HG03066 (cell line): ENCODE data around the gene IPPK.
"Not testable (repeated sequence)": the region's sequence is repeated elsewhere in the genome, so short reads cannot be mapped to it uniquely, and the experiment has no call there.

Experiments
- ATAC-seq: cut with Tn5 transposase; IDR thresholded peaks from one replicate; pipeline ENCODE4 v1.9.1; 2021; ENCODE audit warnings: low read depth; ENCODE audit not compliant: unreplicated experiment

IPPK gene

DNA sequence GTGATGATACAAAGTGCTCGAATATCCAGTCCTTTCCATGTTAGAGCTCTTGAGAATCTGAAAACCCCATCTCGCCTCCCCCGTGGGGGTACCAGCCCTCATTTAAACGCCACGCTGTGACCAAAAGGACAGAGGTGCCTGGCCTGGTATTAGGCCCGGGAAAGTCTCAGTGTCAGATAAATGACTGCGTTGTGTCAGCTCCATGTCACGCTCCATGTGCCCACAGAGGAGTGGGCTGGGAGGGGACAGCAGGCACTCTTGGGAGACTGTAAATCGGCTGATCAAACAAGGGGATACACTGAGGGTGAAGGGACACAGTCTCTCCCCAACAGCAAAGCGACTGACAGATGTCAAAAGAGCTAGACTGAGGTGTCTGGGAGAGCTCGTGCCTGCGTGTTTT lies 68.5 kb downstream of the IPPK start:
- no peak for ATAC-seq

DNA sequence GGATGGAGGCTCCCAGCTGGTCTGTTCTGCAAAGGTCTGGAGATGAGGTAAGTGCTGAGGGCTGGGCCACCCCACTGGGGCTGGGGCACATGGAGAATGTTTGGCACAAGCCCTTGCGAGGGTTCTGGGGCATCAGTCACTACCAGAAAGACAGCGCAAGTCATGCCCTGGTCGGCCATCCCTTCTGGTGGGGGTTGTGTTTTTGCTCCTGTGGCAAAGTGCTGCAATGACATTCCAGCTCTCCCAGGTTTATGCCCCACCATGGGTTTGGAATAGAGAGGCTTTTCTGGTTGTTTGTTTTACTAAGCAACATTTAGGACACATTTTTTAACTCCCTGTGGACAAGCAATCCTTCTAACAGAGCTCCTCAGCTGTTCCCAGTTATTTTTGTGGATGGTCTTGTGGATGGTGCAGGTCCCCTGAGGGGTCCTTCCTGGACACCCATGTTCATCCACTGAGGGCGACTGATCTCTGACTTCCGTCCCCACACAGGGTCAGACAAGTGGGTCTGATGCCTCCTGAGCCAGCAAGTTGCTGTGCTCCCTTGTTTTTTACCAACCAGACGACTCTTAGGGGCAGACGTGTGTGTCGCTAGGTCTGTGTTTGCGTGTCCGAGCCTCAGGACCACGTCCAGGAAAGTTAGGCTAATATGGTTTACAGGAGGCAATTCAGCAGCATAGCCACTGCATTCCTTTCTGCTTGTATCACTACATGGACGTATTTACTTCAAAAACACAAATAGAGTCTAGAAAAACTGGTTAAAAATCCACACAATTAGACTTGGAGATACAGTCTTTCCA lies 69.3 kb downstream of the IPPK start:
- ATAC-seq, result no peak

DNA sequence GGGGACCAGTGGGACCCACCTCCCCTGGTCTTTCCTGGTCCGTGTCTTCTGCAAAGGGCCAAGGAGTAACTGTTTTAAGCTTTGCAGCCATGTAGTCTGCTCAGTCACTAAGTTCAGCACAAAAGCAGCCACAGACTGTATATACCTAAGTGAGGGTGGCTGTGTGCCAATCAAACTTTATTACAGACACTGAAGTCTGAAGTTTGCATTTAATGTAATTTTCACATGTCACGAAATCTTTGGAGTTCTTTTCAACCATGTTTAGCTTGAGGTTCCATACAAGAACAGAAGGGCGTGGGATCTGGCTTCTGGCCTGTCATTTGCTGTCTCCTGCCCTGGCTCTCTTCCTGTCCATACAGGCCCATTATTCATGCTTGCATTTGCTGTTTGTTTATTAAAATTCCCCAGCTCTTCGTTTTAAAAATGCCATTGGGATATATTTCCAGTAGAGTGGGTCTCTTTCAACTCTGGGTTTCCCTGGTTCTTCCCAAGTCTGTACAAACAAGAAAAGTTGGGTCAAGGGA lies 69.9 kb downstream of the IPPK start:
- no peak for ATAC-seq

DNA sequence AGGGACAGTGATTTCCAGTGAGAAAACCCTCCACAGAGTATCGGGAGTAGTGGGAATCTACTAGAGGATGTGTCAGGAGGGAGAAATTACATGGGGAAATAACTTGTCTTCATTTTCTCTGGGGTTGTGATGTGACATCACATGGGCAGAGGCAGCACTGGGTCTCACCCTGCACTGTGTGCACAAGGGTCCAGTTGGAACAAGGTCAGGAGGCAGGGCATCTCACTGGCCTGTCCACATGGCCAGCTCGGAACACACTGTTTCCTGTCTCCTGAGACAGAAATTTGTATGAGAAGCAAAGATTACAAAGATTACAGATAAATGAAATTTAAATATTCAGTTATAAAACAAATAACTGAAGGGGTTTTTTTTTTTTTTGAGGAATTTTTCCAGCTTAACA lies 71.5 kb downstream of the IPPK start:
- no peak for ATAC-seq

DNA sequence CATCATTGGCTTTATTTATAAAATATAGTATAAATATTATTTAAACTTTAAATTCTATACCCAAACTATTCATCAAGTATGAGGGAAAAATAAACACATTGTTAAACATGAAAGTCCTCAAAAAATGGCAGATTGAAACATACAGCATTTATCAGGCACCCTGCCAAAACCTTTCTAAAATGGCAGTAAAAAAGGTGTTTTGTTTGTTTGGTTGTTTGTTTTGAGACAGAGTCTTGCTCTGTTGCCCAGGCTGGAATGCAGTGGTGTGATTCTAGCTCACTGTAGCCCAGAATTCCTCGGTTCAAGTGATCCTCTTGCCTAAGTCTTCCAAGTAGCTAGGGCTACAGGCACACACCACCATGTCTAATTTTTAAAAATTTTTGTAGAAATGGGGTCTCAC lies 74.0 kb downstream of the IPPK start:
- ATAC-seq, result no peak

DNA sequence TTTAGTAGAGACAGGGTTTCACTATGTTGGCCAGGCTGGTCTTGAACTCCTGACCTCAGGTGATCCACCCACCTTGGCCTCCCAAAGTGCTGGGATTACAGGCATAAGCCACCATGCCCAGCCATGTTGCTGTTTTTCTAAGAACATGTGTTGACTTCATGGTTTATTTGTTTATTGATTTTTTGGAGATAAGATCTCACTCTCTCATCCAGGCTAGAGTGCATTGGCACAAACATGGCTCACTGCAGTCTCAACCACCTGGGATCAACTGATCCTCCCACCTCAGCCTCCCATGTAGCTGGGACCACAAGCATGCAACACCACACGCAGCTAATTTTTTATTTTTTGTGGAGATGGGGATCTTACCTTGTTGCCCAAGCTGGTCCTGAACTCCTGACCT lies 74.9 kb downstream of the IPPK start:
- not testable (repeated sequence) for ATAC-seq

DNA sequence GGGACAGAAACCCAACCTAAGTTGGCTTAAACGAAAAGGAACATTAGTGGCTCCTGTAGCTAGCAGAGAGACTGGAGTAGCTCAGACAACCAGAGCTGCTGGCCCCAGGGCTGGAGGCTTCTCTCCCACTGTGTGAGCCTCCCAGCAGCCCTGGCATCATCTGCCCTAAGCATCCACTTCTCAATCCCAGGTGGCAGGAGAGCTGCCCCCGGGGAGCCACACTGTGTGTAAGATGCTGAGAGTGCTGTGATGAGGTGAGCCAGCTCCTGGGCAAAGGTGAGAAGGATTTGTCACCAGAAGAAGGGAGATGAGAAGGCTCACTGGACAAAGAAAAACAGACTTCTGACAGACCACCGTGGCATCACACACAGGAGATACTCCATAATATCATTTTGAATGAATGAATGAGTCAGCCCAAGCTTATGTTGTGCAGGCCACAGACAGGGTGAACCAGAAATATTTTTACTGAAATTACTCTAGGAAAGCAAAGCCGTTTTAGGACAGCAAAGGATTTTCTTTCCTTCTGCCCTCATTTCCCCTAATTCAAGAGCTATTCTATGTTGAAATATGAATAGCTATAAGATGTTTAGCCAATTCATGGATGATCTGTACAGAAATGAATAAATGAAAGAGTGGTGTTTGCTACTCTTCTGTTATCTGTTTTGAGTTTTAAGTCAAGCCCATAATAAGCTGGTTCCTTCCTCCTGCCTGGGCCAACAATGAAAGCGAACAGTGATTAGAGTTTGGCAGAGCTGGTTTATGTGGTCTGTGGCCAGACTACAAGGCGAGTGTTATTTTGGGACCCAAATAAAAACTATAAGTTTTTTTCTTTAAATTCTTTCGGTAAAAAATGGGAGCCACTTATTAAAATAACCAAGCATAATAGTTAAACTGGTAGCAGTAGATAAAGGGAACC lies 76.7 kb downstream of the IPPK start:
- no peak for ATAC-seq

DNA sequence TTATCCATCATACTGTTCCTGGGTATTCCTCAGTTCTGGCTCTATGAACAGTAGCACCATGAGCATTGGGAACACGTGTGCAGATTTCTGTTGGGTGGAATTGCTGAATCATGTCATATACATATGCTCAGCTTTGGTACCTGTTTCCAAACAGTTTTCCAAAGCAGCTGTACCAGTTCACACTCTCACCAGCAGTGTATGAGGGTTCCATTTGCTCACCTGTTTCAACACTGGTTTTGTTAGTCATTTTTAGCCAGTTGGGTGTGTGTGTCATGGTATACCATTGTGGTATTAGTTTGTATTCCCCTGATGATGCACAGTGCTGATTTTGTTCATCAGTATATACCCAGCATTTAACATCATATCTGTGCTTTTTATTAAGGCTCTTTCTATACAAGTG lies 77.4 kb downstream of the IPPK start:
- no peak for ATAC-seq

DNA sequence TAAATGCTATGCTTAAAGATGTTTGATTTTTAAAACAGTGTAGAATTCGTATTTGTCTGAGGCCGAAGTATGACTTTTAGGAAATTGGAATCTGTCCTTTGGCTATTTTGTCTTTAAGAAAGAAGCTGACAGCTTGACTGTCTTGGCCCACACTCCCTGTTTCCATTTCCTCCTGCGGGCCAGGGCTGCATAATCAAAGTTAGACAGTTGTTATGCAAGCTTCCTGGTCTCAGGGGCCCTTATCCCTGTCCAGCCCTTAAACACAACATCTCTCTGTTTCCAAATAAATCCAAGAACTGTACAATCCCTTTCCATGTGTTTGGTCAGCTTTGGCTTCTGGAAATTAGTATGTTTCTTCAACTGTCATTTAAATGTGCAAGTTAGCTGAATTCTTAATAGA lies 79.6 kb downstream of the IPPK start:
- no peak for ATAC-seq

DNA sequence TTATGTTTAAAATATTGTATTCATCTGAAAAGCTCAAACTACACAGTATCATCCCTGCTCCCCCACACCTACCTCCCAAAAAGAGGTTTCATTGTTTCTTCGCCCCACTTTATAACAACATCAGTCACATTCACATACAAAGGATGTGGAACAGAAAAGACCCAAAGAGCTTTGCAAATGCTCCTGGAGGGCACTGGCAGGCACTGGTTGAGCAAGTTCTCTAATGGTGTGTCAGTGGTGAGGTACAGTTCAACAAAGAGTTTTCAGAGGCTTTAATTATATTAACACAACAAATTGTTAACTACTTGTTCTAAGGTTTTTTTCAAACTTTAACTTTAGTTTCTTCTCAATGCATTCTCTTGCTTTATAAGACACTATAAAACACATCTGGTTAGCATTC lies 80.0 kb downstream of the IPPK start:
- no peak for ATAC-seq

DNA sequence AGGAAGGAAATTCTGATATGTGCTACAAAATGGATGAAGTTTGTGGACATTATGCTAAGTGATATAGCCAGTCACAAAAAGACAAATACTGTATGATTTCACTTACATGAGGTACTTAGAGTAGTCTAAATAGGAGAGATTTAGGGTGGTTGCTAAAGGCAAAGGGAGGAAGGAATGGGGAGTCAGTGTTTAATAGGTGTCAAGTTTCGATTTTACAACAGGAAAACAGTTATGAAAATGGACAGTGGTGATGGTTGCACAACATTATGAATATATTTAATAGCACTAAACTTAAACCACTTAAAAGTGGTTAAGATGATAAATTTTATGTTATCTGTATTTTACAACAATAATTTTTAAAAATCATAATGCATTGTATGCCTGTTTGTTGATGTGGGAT lies 93.8 kb downstream of the IPPK start:
- ATAC-seq, result no peak

DNA sequence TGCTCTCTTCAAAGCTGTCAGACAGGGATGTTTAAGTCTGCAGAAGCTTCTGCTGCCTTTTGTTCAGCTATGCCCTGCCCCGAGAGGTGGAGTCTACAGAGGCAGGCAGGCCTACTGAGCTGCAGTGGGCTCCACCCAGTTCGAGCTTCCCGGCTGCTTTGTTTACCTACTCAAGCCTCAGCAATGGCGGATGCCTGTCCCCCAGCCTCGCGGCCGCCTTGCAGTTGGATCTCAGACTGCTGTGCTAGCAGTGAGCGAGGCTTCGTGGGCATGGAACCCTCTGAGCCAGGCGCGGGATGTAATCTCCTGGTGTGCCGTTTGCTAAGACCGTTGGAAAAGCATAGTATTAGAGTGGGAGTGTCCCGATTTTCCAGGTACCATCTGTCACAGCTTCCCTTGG lies 96.3 kb downstream of the IPPK start:
- not testable (repeated sequence) for ATAC-seq

DNA sequence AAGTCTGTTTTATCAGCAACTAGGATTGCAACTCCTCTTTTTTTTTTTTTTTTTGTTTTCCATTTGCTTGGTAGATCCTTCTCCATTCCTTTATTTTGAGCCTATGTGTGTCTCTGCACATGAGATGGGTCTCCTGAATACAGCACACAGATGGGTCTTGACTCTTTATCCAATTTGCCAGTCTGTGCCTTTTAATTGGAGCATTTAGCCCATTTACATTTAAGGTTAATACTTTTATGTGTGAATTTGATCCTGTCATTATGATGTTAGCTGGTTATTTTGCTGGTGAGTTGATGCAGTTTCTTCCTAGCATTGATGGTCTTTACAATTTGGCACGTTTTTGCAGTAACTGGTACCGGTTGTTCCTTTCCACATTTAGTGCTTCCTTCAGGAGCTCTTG lies 98.1 kb downstream of the IPPK start:
- not testable (repeated sequence) for ATAC-seq

DNA sequence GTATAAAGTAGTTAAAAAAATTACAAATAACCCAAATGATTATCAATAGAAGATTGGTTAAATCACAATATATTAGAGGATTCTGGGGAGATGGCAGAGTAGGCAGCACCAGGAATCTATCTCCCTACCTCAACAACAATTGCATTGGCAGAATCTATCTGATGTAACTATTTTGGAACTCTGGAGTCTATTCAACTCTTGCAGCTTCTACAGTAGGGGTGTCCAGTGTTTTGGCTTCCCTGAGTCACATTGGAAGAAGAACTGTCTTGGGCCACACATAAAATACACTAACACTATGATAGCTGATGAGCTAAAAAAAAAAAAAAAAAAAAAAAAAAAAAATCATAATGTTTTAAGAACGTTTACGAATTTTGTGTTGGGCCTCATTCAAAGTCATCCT lies 104.9 kb downstream of the IPPK start:
- no peak for ATAC-seq

DNA sequence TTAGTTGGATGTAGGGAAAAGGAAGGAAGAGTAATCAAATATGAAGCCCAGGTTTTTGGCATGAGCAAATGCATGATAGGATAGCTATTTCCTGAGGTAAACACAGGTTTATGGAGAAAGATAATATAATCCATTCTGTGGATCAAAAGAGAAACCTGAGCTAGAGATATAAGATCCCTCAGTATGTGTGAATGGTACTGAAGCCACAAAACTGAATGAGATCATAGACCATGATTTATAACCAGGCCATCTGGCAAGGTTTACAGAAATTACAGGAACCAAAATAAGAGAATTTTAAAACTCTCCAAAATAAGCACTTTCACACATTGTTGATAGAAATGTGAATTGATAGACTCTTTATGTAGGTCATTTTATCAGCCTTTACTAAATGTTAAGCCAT lies 105.4 kb downstream of the IPPK start:
- no peak for ATAC-seq
